ENCODE measurements around the gene NYAP2.

DNA sequence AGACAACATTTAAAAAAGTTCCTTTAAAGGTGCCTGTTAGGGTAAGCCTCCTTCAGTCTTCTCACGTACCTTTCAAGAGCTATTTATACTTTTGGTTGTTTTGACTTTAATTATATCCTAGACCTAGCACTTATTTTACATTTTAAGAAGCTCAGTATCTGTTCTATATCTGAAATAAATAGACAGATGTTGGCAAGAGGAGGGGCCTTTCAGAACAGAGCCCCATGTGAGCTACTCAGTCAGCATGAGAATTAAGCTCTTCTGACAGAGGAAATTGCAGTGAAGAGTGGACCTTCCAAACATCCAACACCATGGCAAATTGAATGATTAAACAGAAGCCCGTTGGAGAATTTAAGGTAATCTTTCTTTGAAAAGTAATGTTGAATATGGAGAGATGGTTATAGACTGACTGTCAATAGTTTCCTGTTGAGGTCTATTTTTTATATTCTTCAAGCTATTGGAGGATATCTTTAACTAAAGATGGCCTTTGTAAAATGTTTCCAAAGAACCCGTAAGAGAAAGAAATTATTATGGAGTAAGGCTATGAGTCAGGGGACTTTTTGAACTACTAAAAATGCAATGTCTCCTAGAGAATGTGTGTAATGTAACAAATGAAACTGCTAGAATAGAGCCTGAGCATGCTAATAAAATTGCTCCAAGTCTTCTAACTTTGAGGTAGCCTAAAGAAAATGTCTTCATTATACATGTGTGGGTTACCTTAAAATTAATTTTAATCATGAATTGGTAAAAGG, 17.3 kb downstream of the NYAP2 start:
- no peak for TF ChIP-seq CTCF (IDR thresholded peaks at IDR 0.05)
- TF ChIP-seq POLR2A (IDR thresholded peaks at IDR 0.05): no peak
